Measurements from ENCODE around the gene TRIM54.

TRIM54 gene

DNA sequence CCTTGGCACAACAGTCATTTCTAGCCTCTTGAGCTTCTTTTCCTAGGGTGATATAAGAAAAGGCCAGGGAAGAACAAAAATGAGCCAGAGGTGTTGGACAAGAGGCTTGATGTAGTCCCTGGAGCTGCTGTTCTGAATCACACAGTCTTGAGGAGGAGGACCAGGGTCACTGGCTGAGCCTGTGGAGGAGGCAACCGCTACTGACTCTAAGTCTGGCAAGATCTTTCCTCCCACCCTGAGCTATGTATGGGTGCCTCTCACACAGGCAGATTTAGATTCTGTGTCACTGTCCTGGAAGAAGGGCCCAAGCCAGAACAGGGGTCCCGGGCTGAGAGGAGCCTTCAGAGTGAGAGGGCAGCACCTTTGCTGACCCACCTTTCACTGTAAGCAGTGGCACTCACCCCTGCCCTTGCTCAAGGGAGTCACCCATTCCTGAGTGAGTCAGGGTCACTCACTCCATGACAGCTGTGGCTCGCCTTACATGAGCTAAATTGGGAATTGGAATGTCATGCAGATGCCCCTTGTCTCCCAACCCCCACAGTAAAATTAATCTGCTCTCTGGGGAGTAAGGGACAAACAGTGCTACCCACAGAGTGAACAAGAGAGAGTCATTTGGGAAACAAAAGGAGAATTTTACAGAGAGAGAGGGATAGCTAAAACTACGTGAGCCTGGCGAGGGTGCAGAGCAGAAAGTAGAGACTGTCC is at the start of gene TRIM54:
Gene TRIM54 (plus strand): TSS at position 575 of the 705 bp plus-strand sequence. CDS start 303 bp downstream, outside the sequence.
- no peak for DNase-seq (ENCODE audit: low read depth in 1 of 2, low spot score in 1 of 2)

DNA sequence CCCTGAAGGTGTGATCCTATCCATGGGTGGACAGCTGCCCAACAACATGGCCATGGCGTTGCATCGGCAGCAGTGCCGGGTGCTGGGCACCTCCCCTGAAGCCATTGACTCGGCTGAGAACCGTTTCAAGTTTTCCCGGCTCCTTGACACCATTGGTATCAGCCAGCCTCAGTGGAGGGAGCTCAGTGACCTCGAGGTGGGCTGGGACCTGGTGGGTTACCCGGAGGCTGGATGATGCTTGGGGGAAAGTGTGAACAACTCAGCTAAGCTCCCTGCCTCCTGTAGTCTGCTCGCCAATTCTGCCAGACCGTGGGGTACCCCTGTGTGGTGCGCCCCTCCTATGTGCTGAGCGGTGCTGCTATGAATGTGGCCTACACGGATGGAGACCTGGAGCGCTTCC is 48.9 kb upstream of the TRIM54 start:
- DNase-seq (ENCODE audit: low read depth in 1 of 2, low spot score in 1 of 2): no peak

GRCh38 chr2:27236136-27236535 is 46.1 kb upstream of the TRIM54 start:
- DNase-seq (ENCODE audit: low read depth in 1 of 2, low spot score in 1 of 2): no peak

DNA sequence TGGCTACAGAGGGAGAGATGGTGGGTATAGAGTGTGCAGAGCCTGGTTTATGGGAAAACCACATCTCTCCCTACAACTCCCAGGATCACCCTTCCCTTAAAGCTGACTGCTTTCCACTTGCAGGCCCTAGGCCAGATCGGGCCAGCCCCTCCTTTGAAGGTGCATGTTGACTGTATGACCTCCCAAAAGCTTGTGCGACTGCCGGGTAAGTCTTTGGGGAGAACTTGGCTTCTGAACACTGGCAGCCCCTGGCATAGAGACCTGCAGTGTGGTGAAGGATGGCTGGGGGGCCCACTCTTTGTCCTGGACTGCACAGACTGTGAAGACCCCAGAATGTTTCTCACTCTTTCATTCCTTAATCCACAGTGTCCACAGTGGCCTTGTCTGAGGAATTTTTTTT is 45.6 kb upstream of the TRIM54 start:
- no peak for DNase-seq (ENCODE audit: low read depth in 1 of 2, low spot score in 1 of 2)

- no peak for DNase-seq (ENCODE audit: low read depth in 1 of 2, low spot score in 1 of 2)
These were observed 44.8 kb upstream of the TRIM54 start for GRCh38 chr2:27237341-27237945.

DNA sequence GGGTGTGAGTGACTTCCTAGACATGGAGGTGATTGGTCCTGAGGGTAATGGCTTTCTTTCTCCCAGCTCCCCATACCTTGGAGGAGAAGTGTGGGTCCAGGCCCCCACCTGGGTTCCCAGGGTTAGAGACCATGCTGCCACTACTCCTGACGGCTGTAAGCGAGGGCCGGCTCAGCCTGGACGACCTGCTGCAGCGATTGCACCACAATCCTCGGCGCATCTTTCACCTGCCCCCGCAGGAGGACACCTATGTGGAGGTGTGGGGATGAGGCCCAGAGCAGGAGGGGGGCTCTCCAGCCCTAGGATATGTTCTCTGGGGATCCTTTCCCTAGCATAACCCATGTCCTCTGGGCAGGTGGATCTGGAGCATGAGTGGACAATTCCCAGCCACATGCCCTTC is 43.3 kb upstream of the TRIM54 start:
- DNase-seq (ENCODE audit: low read depth in 1 of 2, low spot score in 1 of 2): no peak

DNA sequence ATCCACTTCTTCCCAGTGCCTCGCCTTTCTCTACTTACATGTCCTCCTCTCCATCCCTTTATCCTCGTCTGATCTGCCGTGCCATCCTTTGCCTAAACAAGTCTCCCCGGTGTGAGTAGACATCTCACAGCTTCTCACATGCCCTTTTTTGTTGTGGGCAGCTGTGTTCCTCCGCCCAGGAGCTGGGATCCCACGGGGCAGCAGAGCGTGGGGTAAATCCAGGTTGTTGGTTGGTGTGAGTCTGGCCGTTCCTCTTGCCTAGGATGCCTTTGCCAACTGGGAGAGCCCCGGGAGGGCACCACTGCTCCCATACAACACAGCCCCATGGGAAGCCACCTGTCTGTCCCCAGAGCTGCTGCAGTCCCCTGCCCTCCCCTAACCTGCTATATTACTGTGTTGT is 41.8 kb upstream of the TRIM54 start:
- no peak for DNase-seq (ENCODE audit: low read depth in 1 of 2, low spot score in 1 of 2)

GRCh38 chr2:27241761-27242613 is 40.2 kb upstream of the TRIM54 start:
- DNase-seq (ENCODE audit: low read depth in 1 of 2, low spot score in 1 of 2): no peak

GRCh38 chr2:27242614-27242951 is 39.6 kb upstream of the TRIM54 start:
- DNase-seq (ENCODE audit: low read depth in 1 of 2, low spot score in 1 of 2): no peak

DNA sequence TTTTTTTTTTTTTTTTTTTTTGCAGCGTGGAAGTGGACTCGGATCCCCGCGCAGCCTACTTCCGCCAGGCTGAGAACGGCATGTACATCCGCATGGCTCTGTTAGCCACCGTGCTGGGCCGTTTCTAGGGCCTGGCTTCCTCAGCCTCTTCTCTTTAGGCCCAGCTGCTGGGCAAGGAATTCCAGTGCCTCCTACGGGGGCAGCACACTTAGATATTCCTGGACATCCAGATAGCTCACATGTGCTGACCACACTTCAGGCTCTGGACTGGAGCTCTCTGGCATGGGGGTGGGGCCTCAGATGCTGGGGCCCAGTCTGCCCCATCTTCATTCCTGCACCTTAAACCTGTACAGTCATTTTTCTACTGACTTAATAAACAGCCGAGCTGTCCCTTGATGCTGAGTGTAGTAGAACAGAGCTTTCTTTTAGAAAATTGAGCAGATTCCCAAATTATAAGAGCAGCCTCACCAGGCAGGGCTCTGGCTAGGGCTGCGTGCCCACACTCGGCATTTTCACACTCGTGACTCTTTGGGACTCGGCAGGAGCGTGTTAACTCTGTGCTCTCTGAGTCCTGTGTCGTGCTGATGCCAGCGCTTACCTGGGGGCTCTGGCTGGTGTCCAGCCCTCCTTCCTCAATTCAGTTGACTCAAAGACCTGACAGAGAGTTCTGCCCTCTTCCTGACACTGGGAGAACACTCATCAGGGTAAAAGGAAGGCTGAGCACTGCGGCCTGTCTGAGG is 38.7 kb upstream of the TRIM54 start:
- no peak for DNase-seq (ENCODE audit: low read depth in 1 of 2, low spot score in 1 of 2)

DNA sequence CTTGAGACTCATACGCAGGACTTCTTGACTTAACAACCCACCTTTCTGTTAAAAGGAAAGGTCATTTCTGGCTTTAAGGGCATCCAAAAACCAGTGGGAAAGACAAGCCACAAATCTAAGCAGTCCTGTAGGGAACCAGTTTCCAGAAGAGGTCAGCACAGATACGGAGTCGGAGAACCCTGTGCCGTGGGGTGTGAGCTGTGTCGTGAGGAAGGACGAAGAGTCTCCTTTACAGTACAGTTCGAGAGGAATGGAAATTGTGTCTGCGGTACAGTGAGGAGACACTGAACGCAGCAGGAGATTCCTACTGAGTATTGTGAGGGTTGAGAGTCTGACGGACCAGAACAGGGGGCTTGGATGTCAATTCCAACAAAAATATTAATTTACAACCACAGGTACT is 37.1 kb upstream of the TRIM54 start:
- DNase-seq (ENCODE audit: low read depth in 1 of 2, low spot score in 1 of 2): no peak

GRCh38 chr2:27245626-27246025 is 36.6 kb upstream of the TRIM54 start:
- no peak for DNase-seq (ENCODE audit: low read depth in 1 of 2, low spot score in 1 of 2)

GRCh38 chr2:27247893-27248292 is 34.3 kb upstream of the TRIM54 start:
- no peak for DNase-seq (ENCODE audit: low read depth in 1 of 2, low spot score in 1 of 2)

DNA sequence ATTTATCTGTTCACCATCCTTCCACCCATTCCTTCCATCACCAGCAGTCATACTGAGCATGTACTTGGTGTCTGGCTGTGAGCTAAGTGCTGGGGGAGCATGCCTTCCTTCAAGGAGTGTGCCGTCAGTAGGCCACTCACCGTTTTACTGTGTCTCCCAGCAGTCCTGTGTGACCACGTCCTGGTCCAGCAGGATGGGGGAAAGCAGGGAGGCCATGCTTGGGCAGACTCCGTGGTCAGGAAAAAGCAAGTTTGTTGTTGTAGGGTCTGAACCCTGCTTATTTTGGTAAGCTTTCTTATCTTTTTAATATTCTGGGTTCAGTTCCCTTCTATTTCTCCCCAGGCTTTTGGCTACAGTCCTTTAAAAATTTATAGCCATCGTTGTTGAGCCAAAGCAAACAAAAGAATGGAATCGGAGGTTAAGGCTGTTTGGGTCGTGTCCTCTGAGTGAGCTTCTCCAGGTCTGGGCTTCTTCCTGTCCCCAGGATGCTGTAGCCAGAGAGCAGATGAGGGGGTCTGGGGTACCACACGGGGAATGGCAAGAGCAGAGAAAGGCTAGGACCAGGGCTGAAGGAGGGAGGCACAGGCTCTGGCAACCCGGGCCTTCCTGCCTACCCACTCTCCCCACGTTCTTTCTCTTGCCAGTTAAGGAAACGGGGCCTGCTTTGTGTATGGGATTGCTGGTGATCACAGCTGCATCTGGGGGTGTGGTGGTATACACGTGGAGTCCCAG is 32.9 kb upstream of the TRIM54 start:
- no peak for DNase-seq (ENCODE audit: low read depth in 1 of 2, low spot score in 1 of 2)

- DNase-seq (ENCODE audit: low read depth in 1 of 2, low spot score in 1 of 2): no peak
These were observed 32.2 kb upstream of the TRIM54 start for GRCh38 chr2:27249891-27250651.

GRCh38 chr2:27250652-27251379 is 31.4 kb upstream of the TRIM54 start:
- no peak for DNase-seq (ENCODE audit: low read depth in 1 of 2, low spot score in 1 of 2)

DNA sequence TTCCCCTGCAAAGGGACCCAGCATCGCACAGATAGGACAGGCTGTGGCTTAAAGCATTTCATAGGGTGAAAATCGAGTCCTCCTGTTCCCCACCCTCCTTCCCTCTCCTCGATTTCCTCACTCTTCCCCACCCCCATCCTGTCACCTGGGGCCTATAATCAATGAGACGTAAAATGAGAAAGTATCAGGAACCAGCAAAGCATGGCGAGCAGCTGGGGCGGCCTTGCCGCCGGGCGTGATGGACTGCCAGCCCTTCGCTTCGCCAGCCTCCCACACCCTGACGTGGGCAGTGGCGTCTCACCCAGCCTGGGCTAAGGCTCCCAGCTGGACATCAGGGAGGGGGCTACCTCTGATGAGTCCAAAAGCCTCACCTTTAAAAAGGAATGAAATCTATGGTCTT is 30.5 kb upstream of the TRIM54 start:
- DNase-seq (ENCODE audit: low read depth in 1 of 2, low spot score in 1 of 2): no peak

DNA sequence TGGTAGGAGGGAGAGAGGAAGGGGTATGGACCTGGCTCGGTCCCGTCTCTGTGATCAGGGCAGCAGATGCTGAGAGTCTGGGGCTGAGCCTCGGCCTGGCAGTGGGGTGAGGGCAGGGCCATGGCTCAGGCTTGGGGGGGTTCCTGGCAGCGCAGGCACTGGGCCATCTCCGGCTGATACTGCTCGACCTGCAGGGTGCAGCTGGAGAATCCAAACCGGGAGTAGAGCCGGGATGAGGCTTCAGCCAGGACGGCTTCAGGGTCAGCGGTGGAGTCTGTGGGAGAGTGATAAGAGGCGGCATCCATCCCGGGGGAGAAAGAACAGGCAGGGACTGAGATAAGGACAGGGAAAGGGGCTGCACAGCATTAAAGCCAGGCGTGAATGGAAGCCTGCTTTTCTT is 27.0 kb upstream of the TRIM54 start:
- DNase-seq (ENCODE audit: low read depth in 1 of 2, low spot score in 1 of 2): no peak

GRCh38 chr2:27255660-27256059 is 26.6 kb upstream of the TRIM54 start:
- DNase-seq (ENCODE audit: low read depth in 1 of 2, low spot score in 1 of 2): no peak

All from activated CD4-positive, alpha-beta T cell treated with anti-CD3 and anti-CD28 coated beads, Interleukin-2, amount 50 U/mL, for 24 hours (primary cell).